GM19238 (cell line): ENCODE data around the gene ITGB1BP1.
"Not testable (repeated sequence)": the region's sequence is repeated elsewhere in the genome, so short reads cannot be mapped to it uniquely, and the experiment has no call there.

Experiments
- DNase-seq: peaks from one replicate; pipeline ENCODE4 v3.0.0; 2011; ENCODE audit warnings: low spot score; ENCODE audit not compliant: insufficient read length

The ITGB1BP1 gene

GRCh38 chr2:9400268-9401058 is 22.9 kb downstream of the ITGB1BP1 start:
- no peak for DNase-seq

- no peak for DNase-seq
Measured at GRCh38 chr2:9398881-9399780, 24.2 kb downstream of the ITGB1BP1 start.

- not testable (repeated sequence) for DNase-seq
Measured at GRCh38 chr2:9398251-9398650, 25.1 kb downstream of the ITGB1BP1 start.

GRCh38 chr2:9397201-9397600 is 26.1 kb downstream of the ITGB1BP1 start:
- DNase-seq: no peak

GRCh38 chr2:9394816-9395215 is 28.5 kb downstream of the ITGB1BP1 start:
- no peak for DNase-seq

GRCh38 chr2:9392898-9393765 is 30.2 kb downstream of the ITGB1BP1 start:
- no peak for DNase-seq

GRCh38 chr2:9391961-9392720 is 31.2 kb downstream of the ITGB1BP1 start:
- no peak for DNase-seq

- DNase-seq: no peak
Measured at GRCh38 chr2:9390991-9391390, 32.3 kb downstream of the ITGB1BP1 start.

GRCh38 chr2:9390151-9390850 is 33.0 kb downstream of the ITGB1BP1 start:
- DNase-seq: no peak

- DNase-seq: no peak
Measured at GRCh38 chr2:9388950-9389911, 34.1 kb downstream of the ITGB1BP1 start.

- no peak for DNase-seq
Measured at GRCh38 chr2:9388199-9388681, 35.1 kb downstream of the ITGB1BP1 start.

- DNase-seq: no peak
Measured at GRCh38 chr2:9385841-9386240, 37.5 kb downstream of the ITGB1BP1 start.

GRCh38 chr2:9384521-9384920 is 38.8 kb downstream of the ITGB1BP1 start:
- no peak for DNase-seq

GRCh38 chr2:9382604-9383235 is 40.6 kb downstream of the ITGB1BP1 start:
- no peak for DNase-seq

GRCh38 chr2:9380702-9381628 is 42.4 kb downstream of the ITGB1BP1 start:
- DNase-seq: no peak

- DNase-seq: no peak
Measured at GRCh38 chr2:9379391-9379755, 44.0 kb downstream of the ITGB1BP1 start.
